ENCODE measurements around the gene COX6A2. TPM values are rescaled to one million over a fixed set of nuclear protein-coding genes. Genes with fewer than 3 reads are reported as not detected.

COX6A2 gene
- total RNA-seq, 4 donors from 2014 or later, result not detected

- WGBS, 2 donors, result 82 to 89% methylated on average over 4 of the region's 4 CpGs
These were observed 14.2 kb downstream of the COX6A2 start for GRCh38 chr16:31413943-31414342.

DNA sequence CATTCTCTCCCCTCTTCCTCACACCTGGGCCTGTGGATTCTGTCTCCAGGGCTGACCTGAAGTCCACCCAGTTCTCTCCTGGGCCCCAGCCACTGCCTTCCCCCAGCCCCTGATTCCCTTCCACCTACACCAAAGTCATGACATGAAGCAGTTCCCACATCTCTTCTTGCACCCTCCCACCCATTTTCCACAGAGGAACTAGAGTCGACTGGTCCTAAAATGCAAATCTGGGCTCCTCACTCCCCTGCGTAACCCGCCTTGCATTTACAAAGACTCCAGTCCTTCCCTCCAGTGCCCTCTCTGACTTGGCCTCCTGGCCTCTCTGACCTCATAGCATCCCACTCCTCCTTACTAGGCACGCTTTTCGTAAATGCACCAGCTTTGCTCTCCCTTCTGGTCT is 14.8 kb downstream of the COX6A2 start:
- no peaks in the 10 kb centered on the region for H3K36me3 ChIP-seq
- intact Hi-C loops (cut with DNase I), result no loop called here
- no peaks in the 10 kb centered on the region for H3K9me3 ChIP-seq
- WGBS, 2 donors, result 83 to 94% methylated on average over 5 of the region's 5 CpGs
- TF ChIP-seq POLR2A (IDR thresholded peaks at IDR 0.05), result no peak
- TF ChIP-seq, protein P1, sequence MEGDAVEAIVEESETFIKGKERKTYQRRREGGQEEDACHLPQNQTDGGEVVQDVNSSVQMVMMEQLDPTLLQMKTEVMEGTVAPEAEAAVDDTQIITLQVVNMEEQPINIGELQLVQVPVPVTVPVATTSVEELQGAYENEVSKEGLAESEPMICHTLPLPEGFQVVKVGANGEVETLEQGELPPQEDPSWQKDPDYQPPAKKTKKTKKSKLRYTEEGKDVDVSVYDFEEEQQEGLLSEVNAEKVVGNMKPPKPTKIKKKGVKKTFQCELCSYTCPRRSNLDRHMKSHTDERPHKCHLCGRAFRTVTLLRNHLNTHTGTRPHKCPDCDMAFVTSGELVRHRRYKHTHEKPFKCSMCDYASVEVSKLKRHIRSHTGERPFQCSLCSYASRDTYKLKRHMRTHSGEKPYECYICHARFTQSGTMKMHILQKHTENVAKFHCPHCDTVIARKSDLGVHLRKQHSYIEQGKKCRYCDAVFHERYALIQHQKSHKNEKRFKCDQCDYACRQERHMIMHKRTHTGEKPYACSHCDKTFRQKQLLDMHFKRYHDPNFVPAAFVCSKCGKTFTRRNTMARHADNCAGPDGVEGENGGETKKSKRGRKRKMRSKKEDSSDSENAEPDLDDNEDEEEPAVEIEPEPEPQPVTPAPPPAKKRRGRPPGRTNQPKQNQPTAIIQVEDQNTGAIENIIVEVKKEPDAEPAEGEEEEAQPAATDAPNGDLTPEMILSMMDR (IDR thresholded peaks at IDR 0.05), result no peak
- no peak for DNase-seq
- no peak overlapping the region for H3K27ac ChIP-seq
- H3K4me3 ChIP-seq, result no peak overlapping the region
- H3K27me3 ChIP-seq, result peaks cover 0 to 45% (median 0%) of the 10 kb centered on the region in 4 donors
- no peaks in the 10 kb centered on the region for H3K4me1 ChIP-seq

More at GRCh38 chr16:31413943-31414342, 14.2 kb downstream of the COX6A2 start:
- H3K36me3 ChIP-seq, result no peaks in the 10 kb centered on the region
- no peak overlapping the region for H3K27ac ChIP-seq
- H3K4me1 ChIP-seq, result no peaks in the 10 kb centered on the region
- H3K4me3 ChIP-seq, result no peak overlapping the region
- no peak for DNase-seq
- no peak for TF ChIP-seq POLR2A (IDR thresholded peaks at IDR 0.05)
- TF ChIP-seq, protein P1 (IDR thresholded peaks at IDR 0.05), result no peak
- no peaks in the 10 kb centered on the region for H3K9me3 ChIP-seq
- H3K27me3 ChIP-seq, result peaks cover 0 to 50% (median 0%) of the 10 kb centered on the region in 4 donors
- intact Hi-C loops (cut with DNase I), result no loop called here

GRCh38 chr16:31412750-31413149 is 15.4 kb downstream of the COX6A2 start:
- no peak overlapping the region for H3K4me3 ChIP-seq
- H3K27me3 ChIP-seq, result peaks cover 0 to 41% (median 0%) of the 10 kb centered on the region in 4 donors
- H3K27ac ChIP-seq, result no peak overlapping the region
- no peaks in the 10 kb centered on the region for H3K9me3 ChIP-seq
- TF ChIP-seq POLR2A (IDR thresholded peaks at IDR 0.05), result no peak
- TF ChIP-seq, protein P1 (IDR thresholded peaks at IDR 0.05), result no peak
- no peaks in the 10 kb centered on the region for H3K36me3 ChIP-seq
- no peak for DNase-seq
- intact Hi-C loops (cut with DNase I), result no loop called here
- H3K4me1 ChIP-seq, result no peaks in the 10 kb centered on the region
- 69 to 96% methylated on average over 3 to 4 of the region's 10 CpGs for WGBS, 2 donors

DNA sequence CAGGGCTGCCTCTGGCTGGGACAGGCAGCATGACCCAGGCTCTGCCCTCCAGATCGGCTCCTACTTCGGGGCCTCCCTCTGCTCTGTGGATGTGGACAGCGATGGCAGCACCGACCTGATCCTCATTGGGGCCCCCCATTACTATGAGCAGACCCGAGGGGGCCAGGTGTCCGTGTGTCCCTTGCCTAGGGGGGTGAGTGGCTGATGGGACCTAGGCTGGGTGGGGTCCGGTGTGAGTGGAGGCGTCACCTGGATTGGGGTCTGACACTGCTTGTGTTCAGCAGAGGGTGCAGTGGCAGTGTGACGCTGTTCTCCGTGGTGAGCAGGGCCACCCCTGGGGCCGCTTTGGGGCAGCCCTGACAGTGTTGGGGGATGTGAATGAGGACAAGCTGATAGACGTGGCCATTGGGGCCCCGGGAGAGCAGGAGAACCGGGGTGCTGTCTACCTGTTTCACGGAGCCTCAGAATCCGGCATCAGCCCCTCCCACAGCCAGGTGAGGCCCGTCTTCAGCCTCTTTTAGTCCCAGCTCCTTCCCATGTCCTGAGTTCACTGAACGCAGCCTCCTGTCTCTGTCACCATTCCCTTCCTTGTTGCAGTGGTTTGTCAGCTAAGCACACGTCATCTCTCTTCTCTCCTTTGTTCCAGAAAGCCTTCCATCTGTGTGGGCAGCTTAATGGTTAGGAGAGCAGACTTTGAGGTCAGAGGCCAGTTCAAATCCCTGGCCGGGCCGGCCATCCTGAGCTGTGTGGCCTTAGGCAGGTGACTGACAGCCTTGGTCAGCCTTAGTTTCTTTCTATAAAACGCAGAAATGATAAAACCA is 16.9 kb downstream of the COX6A2 start:
- intact Hi-C loops (cut with DNase I), result no loop called here
- 57 to 67% methylated on average over 6 to 7 of the region's 22 CpGs for WGBS, 2 donors
- no peak overlapping the region for H3K27ac ChIP-seq
- H3K36me3 ChIP-seq, result no peaks in the 10 kb centered on the region
- no peak for DNase-seq
- H3K27me3 ChIP-seq, result peaks cover 0 to 32% (median 0%) of the 10 kb centered on the region in 4 donors
- H3K4me3 ChIP-seq, result no peak overlapping the region
- H3K4me1 ChIP-seq, result no peaks in the 10 kb centered on the region
- TF ChIP-seq, protein P1 (IDR thresholded peaks at IDR 0.05), result no peak
- no peak for TF ChIP-seq POLR2A (IDR thresholded peaks at IDR 0.05)
- no peaks in the 10 kb centered on the region for H3K9me3 ChIP-seq

GRCh38 chr16:31410082-31410481 is 18.1 kb downstream of the COX6A2 start:
- H3K27me3 ChIP-seq, result peaks cover 0 to 28% (median 0%) of the 10 kb centered on the region in 4 donors
- intact Hi-C loops (cut with DNase I), result no loop called here
- 70 to 78% methylated on average over 9 of the region's 9 CpGs for WGBS, 2 donors
- TF ChIP-seq, protein P1 (IDR thresholded peaks at IDR 0.05), result no peak
- TF ChIP-seq POLR2A (IDR thresholded peaks at IDR 0.05), result no peak
- H3K9me3 ChIP-seq, result no peaks in the 10 kb centered on the region
- H3K4me1 ChIP-seq, result no peaks in the 10 kb centered on the region
- no peak overlapping the region for H3K4me3 ChIP-seq
- DNase-seq, result no peak
- H3K27ac ChIP-seq, result no peak overlapping the region
- no peaks in the 10 kb centered on the region for H3K36me3 ChIP-seq

Data from esophagus squamous epithelium (tissue), 5 donors.